ENCODE measurements around the gene BAIAP2.

GRCh38 chr17:81160747-81161453 is 125.9 kb downstream of the BAIAP2 start:
- TF ChIP-seq, protein P1, sequence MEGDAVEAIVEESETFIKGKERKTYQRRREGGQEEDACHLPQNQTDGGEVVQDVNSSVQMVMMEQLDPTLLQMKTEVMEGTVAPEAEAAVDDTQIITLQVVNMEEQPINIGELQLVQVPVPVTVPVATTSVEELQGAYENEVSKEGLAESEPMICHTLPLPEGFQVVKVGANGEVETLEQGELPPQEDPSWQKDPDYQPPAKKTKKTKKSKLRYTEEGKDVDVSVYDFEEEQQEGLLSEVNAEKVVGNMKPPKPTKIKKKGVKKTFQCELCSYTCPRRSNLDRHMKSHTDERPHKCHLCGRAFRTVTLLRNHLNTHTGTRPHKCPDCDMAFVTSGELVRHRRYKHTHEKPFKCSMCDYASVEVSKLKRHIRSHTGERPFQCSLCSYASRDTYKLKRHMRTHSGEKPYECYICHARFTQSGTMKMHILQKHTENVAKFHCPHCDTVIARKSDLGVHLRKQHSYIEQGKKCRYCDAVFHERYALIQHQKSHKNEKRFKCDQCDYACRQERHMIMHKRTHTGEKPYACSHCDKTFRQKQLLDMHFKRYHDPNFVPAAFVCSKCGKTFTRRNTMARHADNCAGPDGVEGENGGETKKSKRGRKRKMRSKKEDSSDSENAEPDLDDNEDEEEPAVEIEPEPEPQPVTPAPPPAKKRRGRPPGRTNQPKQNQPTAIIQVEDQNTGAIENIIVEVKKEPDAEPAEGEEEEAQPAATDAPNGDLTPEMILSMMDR (IDR thresholded peaks at IDR 0.05; ENCODE audit: insufficient read depth, low read length, poor library complexity, severe bottlenecking), result no peak
- TF ChIP-seq EZH2phosphoT487 (conservative IDR thresholded peaks at IDR 0.05; ENCODE audit: low read length), result no peak

Data from SU-DHL-6 (cell line).